GM19035 (cell line): ENCODE results near the gene CHSY3.

Experiments
- ATAC-seq: cut with Tn5 transposase; IDR thresholded peaks from one replicate; pipeline ENCODE4 v1.9.1; 2021; ENCODE audit not compliant: unreplicated experiment

Gene CHSY3

GRCh38 chr5:129945028-129945427, 40.8 kb downstream of the CHSY3 start:
- no peak for ATAC-seq

- no peak for ATAC-seq
Observed at GRCh38 chr5:129945774-129946270, 41.6 kb downstream of the CHSY3 start.

GRCh38 chr5:129951039-129951438, 46.8 kb downstream of the CHSY3 start:
- no peak for ATAC-seq

GRCh38 chr5:129958581-129958980, 54.3 kb downstream of the CHSY3 start:
- ATAC-seq, result no peak

- ATAC-seq, result no peak
Observed at GRCh38 chr5:129960831-129961230, 56.6 kb downstream of the CHSY3 start.

- no peak for ATAC-seq
Observed at GRCh38 chr5:129962506-129962905, 58.2 kb downstream of the CHSY3 start.

GRCh38 chr5:129963359-129963758, 59.1 kb downstream of the CHSY3 start:
- ATAC-seq, result no peak

- no peak for ATAC-seq
Observed at GRCh38 chr5:129966071-129966470, 61.8 kb downstream of the CHSY3 start.

- no peak for ATAC-seq
Observed at GRCh38 chr5:129971714-129972113, 67.4 kb downstream of the CHSY3 start.

GRCh38 chr5:129972465-129973141, 68.3 kb downstream of the CHSY3 start:
- ATAC-seq, result no peak

GRCh38 chr5:129973716-129974426, 69.6 kb downstream of the CHSY3 start:
- ATAC-seq, result no peak

- no peak for ATAC-seq
Observed at GRCh38 chr5:129977810-129978209, 73.5 kb downstream of the CHSY3 start.

- ATAC-seq, result no peak
Observed at GRCh38 chr5:129978270-129978669, 74.0 kb downstream of the CHSY3 start.

GRCh38 chr5:129988453-129988852, 84.2 kb downstream of the CHSY3 start:
- ATAC-seq, result no peak

- ATAC-seq, result no peak
Observed at GRCh38 chr5:129991780-129992179, 87.5 kb downstream of the CHSY3 start.

GRCh38 chr5:129996896-129997295, 92.6 kb downstream of the CHSY3 start:
- ATAC-seq, result no peak

- no peak for ATAC-seq
Observed at GRCh38 chr5:130000460-130000859, 96.2 kb downstream of the CHSY3 start.

GRCh38 chr5:130002183-130002582, 97.9 kb downstream of the CHSY3 start:
- ATAC-seq, result no peak

GRCh38 chr5:130002876-130003275, 98.6 kb downstream of the CHSY3 start:
- no peak for ATAC-seq

- no peak for ATAC-seq
Observed at GRCh38 chr5:130011986-130012385, 107.7 kb downstream of the CHSY3 start.

- ATAC-seq, result no peak
Observed at GRCh38 chr5:130017173-130017572, 112.9 kb downstream of the CHSY3 start.

- no peak for ATAC-seq
Observed at GRCh38 chr5:130018641-130019040, 114.4 kb downstream of the CHSY3 start.
